Anterior cingulate cortex (tissue), 58 donors: ENCODE measurements around the gene RCL1.

Source experiments
- DNase-seq, 58 donors: peaks; one replicate each; lab custom pipeline; 2025; lab: John Stamatoyannopoulos, UW

RCL1 gene

DNA sequence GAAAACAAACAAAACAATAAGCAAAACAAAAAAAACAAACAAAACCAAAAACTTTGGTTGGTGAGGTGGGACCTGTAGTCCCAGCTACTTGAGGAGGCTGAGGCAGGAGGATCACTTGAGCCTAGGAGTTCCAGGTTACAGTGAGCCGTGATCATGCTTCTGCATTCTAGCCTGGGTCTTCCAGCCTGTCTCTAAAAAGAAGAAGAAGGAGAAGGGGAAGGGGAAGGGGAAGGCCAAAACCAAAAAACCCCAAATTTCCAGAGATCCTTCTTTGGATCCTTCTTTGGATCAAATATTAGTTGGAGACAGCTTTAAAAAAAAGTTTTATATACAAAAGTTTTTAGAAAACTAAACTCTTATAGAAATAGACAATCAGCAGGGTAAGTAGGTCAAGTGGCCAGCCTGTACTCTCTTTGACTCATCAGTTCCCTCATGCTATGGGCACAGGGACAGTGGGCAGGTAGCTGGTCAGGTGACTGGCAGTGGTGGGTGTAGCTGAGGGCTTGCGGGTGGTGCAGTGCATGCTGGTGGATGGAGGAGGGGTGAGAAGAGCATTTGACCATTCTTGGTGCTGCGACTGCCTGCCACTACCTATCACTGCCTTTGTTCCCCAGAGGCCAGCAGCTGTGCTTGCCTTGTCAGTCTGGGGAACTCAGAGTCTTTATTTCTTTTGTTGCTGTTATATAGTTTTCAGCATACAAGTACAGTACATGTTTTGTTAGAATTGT, 12.6 kb downstream of the RCL1 start:
- DNase-seq = peak in 1 of 58 donors; percentile 23

GRCh38 chr9:4810565-4810964, 17.8 kb downstream of the RCL1 start:
- DNase-seq = no peak

GRCh38 chr9:4811824-4812223, 19.1 kb downstream of the RCL1 start:
- no peak for DNase-seq

DNA sequence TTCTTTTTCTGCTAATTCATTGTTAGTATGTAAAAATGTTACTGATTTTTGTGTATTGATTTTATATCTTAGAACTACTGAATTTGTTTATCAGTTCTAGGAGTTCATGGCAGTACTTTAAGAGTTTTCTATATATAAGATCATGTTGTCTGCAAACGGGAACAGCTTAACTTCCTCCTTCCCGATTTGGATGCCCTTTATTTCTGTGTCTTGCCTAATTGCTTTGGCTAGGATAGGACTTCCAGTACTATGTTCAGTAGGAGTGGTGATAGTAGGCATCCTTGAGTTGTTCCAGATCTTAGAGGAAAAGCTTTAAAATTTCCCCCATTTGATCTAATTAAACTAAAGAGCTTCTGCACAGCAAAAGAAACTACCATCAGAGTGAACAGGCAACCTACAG, 20.1 kb downstream of the RCL1 start:
- DNase-seq = no peak

DNA sequence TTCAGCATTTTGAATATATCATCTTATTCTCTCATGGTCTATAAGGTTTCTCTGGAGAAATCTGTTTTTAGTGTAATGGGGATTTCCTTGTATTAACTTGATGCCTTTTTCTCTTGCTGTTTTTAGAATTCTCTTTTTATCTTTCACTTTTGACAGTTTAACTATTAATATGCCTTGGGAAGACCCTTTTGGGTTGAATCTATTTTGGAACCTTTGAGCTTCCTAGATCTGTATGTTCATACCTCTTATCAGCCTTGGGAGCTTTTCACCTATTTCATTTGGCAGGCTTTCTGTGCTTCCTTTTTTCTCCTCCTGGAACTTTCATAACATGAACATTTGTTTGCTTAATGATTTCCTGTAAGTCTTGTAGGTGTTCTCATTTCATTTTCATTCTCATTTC, 22.2 kb downstream of the RCL1 start:
- no peak for DNase-seq

GRCh38 chr9:4815381-4815956, 22.7 kb downstream of the RCL1 start:
- no peak for DNase-seq

GRCh38 chr9:4820168-4820567, 27.4 kb downstream of the RCL1 start:
- DNase-seq = no peak

DNA sequence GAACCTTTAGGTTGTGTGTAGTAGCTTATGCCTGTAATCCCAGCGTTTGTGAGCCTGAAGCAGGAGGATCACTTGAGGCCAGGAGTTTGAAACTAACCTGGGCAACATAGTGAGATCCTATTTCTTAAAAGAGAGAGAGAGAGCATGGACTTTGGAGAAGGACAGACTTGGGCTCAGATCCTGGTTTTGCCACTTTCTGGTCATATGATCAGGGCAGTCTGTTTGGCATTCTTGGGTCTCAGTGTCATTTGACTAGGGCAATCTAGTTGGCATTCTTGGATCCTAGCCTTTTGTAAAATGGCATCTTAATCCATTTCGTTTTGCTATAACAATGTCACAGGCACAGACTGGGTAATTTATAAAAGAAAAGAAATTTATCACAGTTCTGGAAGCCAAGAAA, 28.4 kb downstream of the RCL1 start:
- no peak for DNase-seq

- DNase-seq = no peak
These were observed 29.3 kb downstream of the RCL1 start for GRCh38 chr9:4822057-4822456.

GRCh38 chr9:4826417-4827166, 33.8 kb downstream of the RCL1 start:
- DNase-seq = no peak

DNA sequence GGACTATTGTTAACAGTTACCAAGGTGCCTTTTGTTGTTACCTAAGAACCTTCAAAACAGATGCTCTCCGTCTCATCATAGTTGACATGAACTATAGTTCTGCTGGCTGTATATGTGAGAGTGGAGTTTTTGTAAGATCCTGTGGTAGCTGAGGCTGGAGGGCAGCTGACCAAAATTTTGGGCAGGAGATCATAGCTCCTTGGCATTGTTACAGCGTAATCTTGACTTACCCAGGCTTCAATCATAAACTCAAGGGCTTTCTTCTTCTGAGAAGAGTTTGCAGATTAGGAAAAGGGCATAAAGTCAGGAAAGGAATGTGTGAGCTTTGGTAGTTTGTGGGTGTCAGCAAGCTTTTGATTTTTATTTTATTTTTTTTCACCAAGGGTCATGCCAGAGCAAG, 34.5 kb downstream of the RCL1 start:
- no peak for DNase-seq

DNA sequence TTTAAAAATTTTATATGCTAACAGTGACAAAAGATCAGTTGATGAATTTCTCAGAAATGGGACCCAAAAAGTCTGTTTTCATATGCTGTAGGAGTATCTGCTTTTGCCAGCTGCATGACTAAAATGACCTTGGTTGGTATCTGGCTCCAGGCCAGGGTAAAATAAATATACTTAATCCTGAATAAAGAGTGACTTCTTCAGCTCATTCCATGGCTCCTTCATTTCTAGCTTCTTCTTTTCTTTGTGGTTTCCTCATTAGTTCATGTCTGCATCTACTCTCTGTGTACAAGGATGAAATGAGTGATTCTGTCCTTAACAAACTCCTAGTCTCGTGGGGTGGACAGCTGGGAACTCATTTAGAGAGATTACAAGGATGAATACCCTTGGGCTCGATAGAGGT, 36.0 kb downstream of the RCL1 start:
- no peak for DNase-seq

DNA sequence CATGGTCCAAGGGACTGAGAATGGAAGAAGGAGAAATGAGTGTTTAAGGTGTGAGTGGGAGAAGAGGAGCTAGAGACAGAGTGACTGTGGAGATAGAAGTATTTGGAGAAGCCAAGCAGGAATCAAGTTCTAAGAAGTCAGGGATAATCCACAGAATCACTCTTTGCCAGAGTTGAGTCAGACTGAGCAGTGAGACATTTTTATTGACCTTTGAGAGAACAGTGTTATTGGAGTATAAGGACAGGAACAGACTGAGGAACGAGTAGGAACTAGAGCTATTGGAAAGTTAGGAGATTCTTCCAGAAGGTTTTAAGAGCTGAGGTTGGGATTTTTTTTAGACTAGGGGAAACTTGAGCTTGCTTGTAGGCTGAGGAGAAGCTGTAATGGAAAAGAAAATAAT, 37.2 kb downstream of the RCL1 start:
- no peak for DNase-seq

DNA sequence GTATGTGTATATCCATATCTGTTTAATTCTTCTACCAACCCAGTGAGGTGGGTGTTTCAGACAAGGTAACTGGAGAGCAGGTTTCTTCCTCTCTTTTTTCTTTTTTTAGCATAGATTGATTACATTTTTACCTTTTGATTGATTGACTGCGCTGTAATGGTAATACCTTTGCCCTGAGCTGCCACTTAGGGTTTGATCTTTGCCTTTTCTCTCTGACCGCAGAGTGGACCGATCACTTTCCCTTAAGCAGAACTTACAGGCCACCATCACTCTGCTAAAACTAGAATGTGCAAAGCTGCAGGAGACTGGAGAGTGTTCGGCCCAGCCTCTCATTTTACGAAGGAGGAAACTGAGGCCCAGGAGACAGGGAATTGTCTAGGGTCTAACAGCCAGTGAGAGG, 38.0 kb downstream of the RCL1 start:
- DNase-seq = no peak

- no peak for DNase-seq
These were observed 38.4 kb downstream of the RCL1 start for GRCh38 chr9:4831119-4831518.

GRCh38 chr9:4831944-4832343, 39.2 kb downstream of the RCL1 start:
- DNase-seq = no peak

DNA sequence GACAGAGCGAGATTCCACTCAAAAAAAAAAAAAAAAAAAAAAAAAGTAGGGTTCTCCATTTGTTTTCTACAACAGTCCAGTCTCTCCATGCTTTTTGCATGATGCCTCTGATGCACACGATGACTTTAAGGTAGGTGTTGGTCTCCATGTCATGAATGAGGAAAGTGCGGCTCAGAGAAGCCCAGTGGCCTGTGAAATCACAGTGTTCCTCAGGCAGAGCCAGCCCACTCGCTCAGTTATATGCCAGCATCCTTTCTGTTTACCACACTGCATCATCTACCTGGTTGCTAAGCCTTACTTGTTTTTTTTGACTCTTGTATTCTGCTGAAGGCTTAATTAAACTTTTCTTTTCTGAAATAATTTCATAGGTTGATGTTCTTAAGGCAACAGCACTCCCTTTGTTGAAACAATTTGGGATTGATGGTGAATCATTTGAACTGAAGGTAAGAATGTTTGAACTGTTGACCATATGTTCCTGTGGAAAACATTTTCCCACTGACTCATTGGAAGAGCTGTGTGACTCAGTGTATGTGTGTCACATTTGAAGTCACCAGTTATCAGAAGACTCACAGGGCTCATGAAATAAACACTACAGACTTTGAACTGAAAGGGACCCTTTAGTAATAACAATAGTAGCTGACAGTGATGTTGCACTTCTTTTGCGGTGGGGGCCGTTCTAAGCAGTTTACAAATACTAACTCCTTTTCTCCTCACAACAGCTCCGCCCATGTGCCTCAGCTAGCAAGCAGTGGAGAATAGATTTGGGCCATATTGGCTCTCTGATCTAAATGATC, 40.2 kb downstream of the RCL1 start:
- no peak for DNase-seq

DNA sequence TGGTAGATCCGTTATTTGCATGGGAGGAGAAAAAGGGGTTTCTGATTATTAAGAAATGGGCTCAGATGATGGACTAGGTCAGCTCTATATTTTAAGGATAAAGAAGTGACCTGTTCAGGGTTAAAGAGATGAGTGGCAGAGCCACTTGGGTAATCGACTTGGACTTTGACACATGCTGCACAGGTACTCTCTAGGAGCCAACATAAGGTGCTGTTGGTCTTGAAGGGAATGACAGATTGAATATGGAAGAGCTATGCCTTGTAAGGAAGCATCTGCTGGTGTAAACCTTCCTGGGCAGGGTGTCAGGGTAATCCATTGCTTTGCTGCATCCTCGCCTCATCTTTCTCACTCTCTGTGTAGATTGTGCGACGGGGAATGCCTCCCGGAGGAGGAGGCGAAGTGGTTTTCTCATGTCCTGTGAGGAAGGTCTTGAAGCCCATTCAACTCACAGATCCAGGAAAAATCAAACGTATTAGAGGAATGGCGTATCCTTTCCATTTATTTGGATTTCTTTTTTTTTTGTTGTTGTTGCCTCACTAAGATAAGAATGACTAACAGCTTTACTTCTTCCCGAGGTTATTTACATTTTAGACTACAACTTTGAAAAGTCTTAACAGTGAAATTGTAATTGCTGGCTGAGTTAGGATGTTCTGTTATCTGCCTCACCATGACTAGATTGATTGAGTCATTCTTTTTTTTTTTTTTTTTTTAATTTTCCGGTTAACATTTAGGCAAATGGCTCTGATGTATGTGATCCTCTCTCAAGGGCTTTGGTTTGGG, 41.2 kb downstream of the RCL1 start:
- DNase-seq = no peak

DNA sequence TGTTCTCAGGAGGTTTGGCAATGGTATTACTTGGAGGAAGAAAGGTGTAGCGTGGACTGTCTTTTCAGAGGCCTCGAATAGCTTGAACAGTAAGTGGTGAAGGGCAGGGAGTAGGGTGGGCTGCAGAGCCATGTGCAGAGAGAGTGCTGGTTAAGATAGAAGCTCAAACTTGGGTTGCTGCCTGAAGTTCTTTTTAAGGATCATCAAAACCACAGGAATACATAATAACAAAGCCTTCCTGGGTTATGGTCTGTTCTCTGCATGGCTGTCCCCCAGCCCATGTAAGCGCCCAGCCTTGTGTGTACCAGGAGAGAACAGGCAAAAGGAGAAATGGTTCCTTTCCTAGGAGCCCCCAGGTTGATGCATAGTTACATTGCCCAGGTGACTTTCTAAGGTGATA, 43.9 kb downstream of the RCL1 start:
- no peak for DNase-seq
